Measurements from ENCODE around the gene TBP.
"Not testable (repeated sequence)": the region's sequence is repeated elsewhere in the genome, so short reads cannot be mapped to it uniquely, and the experiment has no call there.

TBP gene

DNA sequence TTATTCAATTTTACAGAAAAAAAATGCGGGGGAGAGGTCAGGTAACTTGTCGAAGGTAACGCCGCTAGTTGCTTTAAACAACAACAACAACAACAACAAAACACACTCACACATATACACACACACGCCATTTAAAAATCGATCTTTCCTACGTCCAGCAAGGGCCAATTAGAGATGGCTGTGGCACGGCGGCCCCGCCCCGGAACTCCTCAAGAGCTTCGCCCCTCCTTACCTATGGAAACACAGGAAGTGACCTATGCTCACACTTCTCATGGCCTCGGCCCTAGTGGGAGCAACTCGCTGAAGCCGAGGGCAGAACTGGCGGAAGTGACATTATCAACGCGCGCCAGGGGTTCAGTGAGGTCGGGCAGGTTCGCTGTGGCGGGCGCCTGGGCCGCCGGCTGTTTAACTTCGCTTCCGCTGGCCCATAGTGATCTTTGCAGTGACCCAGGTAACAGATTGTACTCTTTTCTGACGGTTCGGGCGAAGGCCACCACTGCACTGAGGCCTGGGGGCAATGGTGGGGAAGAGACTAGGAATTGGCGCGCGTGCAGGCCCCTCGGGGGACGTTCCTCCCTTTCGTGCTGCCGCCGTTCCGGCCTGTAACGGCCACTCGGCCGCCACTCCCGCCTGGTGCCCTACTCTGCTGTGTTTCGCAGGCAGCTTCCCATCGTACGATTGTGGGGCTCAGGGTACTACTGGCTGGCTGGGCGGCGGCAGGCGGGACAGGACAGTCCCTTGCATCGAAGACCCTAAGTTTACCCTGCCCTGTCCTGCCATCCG lies at the start of gene TBP:
Gene TBP (plus strand): TSS at position 357 of the 783 bp plus-strand sequence. CDS start 2,661 bp downstream, outside the sequence.
- peak; percentile 97 for DNase-seq

DNA sequence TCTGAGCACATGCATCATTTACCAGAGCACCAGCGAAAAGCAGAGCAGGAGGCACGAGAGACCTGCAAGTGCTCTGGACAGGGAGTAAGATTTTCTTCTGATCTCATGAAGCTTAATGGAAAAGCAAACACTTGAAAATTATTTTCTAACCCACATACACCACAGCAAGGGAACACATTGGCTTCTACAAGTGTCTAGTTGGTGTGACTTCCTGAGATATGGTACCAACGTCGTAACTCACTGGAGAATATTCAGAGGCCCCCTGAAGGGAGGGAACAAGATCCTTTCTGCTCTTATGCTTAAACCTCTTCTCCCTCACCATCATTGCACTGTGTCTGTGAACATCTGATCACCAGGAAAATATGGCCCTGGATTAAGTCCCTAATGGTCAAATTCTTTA lies 49.7 kb upstream of the TBP start:
- no peak for DNase-seq

DNA sequence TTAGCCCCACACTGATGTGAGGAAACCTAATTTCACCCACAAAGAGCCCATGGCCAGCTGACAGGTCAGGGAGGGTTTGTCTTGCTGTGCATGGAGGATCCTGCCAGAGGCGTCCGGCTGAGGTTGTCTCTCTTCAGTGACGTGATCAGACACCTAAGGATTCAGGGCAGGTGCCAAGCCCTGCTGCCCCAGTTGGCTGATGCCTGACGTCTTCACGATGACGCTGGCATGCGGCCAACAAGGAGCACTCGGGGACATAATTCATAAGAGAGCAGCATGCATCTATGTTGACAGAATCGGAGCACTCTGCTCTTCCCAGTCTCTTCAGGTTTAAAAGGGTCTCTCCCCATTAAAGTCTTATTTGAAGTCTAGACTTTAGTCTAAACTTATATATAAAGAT lies 48.9 kb upstream of the TBP start:
- no peak for DNase-seq

DNA sequence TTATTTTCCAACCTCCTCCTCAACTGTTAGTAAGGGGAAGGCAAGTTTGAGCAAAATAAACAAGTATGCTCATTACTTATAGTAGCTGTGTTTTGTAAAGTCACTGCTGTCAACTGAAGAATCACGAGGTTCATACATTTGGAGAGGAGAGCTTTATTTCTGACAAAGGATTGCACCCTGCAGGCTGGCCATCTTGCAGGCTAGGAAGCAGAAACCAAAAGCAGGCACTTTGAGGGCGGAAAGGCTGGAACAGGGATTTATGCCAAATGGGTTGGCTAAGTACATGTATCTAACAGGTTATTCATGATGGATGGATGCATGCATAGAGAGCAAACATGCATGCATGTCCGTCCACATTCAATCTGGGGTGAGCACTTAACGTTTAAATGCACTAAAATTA lies 47.7 kb upstream of the TBP start:
- DNase-seq = no peak

DNA sequence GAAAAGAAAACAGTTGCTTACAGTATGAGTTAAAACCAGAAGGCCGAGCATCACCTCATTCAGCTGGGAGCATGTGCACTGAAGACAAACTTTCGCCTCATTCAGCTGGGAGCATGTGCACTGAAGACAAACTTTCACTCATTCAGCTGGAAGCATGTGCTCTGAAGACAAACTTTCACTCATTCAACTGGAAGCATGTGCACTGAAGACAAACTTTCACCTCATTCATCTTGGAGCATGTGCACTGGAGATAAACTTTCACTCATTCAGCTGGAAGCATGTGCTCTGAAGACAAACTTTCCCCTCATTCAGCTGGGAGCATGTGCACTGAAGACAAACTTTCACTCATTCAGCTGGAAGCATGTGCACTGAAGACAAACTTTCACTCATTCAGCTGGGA lies 46.4 kb upstream of the TBP start:
- not testable (repeated sequence) for DNase-seq

DNA sequence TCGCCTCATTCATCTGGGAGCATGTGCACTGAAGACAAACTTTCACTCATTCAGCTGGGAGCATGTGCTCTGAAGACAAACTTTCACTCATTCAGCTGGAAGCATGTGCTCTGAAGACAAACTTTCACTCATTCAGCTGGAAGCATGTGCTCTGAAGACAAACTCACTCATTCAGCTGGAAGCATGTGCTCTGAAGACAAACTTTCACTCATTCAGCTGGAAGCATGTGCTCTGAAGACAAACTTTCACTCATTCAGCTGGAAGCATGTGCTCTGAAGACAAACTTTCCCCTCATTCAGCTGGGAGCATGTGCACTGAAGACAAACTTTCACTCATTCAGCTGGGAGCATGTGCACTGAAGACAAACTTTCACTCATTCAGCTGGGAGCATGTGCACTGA lies 45.9 kb upstream of the TBP start:
- not testable (repeated sequence) for DNase-seq

DNA sequence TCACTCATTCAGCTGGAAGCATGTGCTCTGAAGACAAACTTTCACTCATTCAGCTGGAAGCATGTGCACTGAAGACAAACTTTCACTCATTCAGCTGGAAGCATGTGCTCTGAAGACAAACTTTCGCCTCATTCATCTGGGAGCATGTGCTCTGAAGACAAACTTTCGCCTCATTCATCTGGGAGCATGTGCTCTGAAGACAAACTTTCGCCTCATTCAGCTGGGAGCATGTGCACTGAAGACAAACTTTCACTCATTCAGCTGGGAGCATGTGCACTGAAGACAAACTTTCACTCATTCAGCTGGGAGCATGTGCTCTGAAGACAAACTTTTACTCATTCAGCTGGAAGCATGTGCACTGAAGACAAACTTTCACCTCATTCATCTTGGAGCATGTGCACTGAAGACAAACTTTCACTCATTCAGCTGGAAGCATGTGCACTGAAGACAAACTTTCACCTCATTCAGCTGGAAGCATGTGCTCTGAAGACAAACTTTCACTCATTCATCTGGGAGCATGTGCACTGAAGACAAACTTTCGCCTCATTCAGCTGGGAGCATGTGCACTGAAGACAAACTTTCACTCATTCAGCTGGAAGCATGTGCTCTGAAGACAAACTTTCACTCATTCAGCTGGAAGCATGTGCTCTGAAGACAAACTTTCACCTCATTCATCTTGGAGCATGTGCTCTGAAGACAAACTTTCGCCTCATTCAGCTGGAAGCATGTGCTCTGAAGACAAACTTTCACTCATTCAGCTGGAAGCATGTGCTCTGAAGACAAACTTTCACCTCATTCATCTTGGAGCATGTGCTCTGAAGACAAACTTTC lies 45.1 kb upstream of the TBP start:
- DNase-seq = not testable (repeated sequence)

DNA sequence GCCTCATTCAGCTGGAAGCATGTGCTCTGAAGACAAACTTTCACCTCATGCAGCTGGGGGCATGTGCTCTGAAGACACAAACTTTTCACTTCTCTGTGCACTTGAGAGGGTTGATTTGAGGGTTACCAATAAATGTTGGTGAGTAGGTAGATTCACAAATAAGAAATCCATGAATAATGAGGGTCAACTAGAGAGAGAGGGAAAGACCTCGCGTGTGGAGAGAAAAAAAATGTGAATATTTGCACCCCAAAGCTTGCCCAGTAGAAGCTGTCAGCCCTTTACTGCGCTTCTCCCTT lies 44.5 kb upstream of the TBP start:
- DNase-seq = no peak

DNA sequence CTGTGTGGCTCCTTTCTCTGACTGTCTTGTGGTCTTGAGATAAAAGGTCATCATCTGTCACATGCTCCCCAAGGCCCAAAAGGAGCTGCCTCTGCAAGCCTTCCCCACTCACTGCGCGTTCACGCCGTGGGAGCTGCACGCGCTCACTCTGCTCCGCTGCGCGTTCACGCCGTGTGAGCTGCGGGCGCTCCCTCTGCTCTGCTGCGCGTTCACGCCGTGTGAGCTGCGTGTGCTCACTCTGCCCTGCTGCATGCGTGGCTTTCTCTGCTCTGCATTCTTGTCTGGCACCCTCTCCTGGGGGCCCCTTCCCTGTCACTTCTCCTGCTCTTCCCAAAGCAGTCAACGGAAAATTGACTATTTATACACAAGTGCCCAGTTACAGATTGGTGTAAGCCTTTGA lies 43.5 kb upstream of the TBP start:
- DNase-seq = no peak

DNA sequence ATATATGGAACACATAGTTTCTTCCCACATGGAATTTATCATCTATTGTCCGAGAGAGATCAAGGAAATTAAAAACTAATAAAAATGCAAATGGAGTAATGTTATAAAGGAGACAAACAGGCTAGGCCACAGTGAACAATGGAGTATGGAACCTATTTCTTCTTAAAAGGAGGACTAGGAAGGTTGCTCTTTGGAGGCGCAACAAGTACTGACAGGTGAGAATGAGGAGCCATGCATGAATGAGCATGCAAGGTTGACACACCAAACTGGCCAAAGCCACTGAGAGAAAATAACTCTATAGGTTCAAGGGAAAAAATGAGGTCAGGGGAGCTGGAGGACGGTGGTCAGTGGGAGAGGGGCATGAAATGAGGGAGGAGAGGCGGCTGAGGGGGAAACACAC lies 41.9 kb upstream of the TBP start:
- no peak for DNase-seq

DNA sequence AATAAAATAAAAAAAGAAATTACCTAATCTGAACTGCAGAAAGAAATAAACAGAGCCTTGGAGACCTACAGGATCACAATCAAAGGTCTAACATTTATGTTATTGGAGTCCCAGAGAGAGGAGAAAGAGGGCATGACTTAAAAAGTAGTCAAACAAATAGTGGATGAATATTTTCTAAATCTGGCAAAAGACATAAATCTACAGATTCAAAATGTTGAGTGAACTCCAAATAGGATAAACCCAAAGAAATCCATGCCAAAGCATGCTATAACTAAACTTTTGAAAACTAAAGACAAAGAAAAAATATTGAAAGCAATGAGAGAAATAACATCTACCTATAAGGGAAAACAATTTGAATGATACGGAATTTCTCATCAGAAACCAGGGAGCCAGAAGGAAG lies 39.3 kb upstream of the TBP start:
- no peak for DNase-seq

DNA sequence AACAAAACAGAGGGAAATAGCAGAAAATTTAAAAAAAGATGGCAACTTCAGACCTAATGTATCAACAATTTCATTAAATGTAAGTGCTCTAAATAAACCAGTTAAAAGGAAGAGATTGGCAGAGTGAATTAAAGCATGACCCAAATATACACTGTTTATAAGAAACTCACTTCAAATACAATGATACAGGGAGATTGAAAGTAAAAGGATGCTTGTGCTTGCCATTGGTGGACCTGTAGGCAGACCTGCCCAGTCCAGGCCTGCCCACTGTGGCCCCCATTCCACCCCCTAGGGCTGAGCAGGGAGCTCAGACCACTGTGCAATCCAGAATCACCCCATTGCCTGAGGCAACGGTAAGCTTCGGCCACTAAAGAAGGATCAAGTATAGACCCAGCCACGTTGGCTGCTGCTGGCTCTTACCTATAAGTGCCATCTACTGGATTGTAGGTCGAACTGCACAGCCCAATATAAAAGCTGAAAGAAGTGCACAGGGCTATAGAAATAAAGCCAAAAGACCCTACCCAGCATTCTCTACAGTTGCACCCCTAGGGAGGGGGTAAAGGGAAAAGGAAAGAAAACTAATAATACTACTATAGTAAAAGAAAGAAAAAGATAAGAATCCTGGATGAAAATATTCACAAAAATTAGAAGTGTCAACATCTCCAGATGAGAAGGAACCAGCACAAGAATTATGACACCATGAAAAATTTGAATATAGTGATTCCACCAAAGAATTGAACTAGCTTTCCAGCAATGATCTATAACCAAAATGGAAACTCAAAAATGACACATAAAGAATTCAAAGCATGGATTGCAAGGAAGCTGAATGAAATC lies 37.2 kb upstream of the TBP start:
- peak; percentile 18 for DNase-seq

DNA sequence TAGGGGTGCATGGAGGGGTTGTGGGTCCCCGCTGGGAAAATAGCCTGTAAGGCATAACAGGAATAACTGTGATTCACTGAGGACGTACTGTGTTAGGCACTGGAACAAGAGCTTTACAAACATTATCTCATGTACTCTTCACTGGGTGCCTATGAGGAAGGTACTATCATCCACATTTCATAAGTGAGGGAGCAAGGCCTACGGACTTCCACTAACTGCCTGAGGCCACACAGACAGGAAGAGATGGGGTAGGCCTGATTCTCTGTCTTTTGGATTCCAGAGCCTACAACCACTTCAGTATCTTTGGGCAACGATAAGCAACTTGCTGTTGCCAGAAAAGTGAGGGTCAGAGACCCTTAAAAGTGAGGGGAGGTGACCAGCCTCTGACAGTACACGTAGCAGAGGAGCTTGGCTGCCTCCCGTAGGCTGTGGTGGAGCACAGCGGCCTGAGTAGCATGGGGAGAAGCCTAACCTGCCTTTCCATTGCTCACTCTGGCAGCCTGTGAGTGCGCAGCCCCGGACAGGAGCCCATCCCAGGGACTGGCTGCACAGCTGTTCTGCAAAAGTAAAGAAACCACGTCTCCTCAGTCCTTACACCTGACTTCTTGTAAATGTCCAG lies 31.5 kb upstream of the TBP start:
- DNase-seq = no peak

DNA sequence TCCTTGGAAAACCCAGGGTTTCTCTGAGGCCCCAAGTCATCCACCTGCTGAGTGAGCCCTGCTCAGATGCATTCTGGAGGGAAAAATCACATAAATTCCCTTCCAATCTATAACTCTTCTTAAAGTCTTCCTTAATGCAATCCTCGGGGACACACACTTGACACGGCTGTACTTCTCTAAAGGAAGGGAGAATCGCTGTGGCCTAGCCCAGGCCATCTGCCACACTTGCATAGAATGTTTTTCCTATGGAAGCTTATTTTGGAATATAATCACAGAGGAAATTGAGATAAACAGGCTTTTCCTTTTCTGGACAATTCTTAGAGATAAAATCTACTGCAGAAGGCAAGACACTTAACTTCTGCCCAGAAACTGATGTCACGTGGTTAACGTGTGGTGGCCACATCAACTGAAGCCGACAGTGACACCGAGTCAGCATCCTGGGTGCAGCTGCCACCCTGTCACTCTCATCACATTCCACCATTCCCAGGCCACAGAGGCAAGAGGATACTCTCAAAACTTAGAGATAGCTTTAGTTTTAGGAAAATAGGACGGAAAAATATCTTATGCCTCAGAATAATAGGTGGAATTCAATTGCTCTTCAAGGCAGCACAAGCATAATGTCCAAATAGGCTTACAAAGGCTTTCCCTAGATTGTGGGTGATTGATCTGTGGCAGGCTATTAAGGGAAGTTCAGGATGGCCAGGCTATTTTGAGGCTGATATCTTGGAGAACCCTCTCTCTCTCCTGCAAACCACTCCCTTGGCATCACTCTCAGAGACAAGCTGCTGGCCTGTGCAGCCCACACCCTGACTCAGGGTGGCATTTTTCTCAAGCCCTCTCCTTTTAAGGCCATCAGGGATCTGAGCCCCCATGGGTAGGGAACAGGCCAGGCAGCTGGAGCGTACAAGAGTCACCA lies 30.7 kb upstream of the TBP start:
- no peak for DNase-seq

DNA sequence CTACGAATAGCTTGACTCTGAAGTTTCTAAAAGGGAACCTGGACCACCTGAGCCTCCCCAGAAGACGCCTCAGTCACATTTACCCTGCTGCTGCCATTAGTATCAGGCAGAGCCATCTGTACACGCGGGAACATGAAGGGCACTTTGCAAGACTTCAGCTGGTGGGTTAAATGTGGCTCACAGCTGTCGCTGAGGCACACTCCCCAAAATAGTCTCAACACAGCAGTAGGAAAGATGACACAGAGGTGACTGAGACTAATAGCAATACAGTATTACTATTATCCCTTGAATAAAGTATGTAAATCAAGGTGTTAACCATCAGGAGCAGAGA lies 30.0 kb upstream of the TBP start:
- no peak for DNase-seq

DNA sequence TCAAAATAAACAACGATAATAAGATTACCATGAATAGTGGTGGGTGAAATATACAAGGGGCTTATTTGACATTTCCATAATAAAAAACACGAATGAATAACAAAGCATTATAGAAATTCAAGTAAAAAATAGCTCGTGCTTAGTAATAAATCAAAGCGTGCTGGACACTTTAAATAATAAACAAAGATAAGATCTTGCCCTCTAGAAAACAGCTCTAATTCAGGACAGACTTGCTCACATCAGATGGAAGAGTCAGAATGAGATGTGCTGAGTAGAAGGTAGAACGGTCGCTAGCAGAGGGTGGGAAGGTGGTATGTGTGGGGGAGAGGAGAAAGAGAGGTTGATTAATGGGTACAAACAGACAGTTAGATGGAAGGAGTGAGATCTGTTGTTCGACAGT lies 28.4 kb upstream of the TBP start:
- no peak for DNase-seq

DNA sequence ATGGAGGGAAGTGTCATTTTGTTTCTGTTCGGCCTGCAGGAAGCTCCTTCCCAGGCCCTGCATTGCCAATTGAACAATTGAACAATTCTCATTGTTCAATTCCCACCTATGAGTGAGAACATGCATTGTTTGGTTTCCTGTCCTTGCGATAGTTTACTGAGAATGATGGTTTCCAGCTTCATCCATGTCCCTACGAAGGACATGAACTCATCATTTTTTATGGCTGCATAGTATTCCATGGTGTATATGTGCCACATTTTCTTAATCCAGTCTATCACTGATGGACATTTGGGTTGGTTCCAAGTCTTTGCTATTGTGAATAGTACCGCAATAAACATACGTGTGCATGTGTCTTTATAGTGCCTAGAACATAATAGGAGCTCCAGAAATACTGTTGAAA lies 26.2 kb upstream of the TBP start:
- not testable (repeated sequence) for DNase-seq

DNA sequence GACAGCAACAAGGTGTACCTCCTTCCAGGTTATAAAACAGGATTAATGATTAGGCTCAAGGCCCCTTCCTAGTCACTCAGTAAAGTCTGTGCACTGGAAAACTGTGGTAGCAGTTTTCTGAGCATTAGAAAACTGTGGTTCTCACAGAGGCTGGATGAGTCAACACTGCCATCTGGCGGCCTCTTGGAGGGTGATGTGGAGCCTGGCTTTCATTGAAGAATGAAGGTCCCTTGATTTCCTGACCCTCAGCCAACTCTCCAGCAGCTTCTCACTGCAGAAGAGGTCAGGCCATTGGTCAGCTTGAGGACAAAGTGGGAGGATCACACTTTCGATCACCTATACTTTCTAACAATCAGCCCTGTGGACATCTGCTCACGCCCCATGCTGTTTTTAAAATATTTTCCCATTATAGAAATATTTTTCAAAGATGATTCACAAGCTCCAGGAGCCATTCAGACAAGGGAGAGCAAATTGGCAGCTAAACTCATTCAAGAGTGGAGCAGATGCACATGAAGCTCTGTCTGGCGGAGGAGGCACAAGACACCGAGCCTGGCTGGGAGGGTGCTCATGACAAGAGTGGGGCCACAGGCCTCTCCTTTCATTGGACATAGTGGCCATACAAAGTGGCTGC lies 24.2 kb upstream of the TBP start:
- peak; percentile 68 for DNase-seq

DNA sequence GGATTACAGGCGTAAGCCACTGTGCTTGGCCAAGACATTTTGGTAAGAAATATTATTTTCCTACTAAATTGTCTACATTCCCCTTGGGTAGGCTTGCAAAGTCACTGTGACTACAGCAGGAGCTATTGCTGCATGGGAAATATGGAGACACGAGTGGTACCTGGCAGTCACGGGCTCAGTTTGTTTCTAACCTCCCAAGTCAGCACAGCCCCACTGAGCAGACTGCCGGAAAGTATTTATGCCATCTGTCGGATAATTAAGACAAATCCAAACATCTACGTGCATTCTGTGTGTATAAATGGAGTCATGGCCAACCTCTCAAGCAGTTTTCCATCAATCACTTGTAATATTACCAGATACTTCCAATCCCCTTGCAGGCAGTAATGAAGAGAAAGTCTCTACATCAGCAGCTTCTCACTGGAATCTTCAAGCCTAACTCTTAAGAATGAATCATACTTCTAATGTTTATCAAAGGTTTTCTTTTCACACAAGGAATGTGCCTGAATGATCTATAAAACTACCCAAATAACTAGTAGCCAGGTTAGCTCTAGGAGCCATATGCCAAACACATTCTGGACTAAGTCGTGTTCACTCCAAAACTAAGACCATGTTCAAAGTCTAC lies 21.2 kb upstream of the TBP start:
- DNase-seq = no peak

DNA sequence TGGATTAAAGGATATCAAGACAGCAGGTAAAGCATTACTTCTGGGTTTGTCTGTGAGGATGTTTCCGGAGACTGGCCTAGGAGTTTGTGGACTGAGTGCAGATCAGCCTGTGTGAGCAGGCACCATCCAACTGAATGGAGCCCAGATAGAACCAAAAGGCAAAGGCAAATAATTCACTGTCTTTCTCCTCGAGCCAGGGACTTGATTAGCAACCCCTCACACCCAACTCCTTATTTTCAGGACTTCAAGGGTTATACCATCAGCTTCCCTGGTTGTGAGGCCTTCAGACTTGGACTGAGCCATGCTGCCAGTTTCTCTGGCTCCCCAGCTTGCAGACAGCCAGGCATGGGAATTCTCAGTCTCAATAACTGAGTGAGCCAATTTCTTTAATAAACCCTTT lies 20.4 kb upstream of the TBP start:
- DNase-seq = no peak

DNA sequence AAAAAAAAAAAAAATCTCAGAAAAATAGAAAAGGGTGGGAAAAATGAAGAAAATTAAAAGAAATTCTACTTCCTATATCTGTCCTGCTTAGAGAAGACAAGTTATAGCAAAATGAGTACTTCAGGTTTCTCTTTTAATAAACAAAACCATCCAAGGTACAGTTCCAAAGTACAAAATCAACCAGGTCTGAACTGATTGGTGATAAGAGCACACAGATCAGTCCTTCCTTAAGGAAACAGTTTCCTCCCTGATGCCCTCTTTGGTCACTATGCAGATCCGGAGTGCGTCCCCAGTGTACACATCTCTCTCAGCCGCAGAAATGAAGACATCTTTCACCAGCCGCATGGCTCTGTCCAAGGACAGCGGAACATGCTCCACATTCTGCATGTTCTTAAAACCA lies 19.2 kb upstream of the TBP start:
- DNase-seq = no peak

All from activated CD4-positive, alpha-beta T cell treated with anti-CD3 and anti-CD28 coated beads, Interleukin-2, amount 50 U/mL, for 1 hour (primary cell).